GM19099 (cell line): ENCODE data around the gene ADGRF4.

Source experiments
- POLR2A ChIP-seq: IDR thresholded peaks from 3 replicates; pipeline ENCODE4 v1.6.1; 2011; ENCODE audit warnings: low read depth; ENCODE audit not compliant: insufficient read length; ENCODE audit errors: extremely low read depth

The ADGRF4 gene

GRCh38 chr6:47678739-47679138 is 19.6 kb upstream of the ADGRF4 start:
- TF ChIP-seq POLR2A: no peak

- TF ChIP-seq POLR2A: no peak
These were observed 19.0 kb upstream of the ADGRF4 start for GRCh38 chr6:47679322-47679906.

- TF ChIP-seq POLR2A: no peak
These were observed 18.3 kb upstream of the ADGRF4 start for GRCh38 chr6:47680051-47680450.

GRCh38 chr6:47680724-47681123 is 17.7 kb upstream of the ADGRF4 start:
- TF ChIP-seq POLR2A: no peak

GRCh38 chr6:47681201-47681990 is 17.0 kb upstream of the ADGRF4 start:
- no peak for TF ChIP-seq POLR2A

GRCh38 chr6:47686411-47686810 is 12.0 kb upstream of the ADGRF4 start:
- no peak for TF ChIP-seq POLR2A

GRCh38 chr6:47687432-47687831 is 10.9 kb upstream of the ADGRF4 start:
- TF ChIP-seq POLR2A: no peak

GRCh38 chr6:47690214-47690613 is 8.2 kb upstream of the ADGRF4 start:
- no peak for TF ChIP-seq POLR2A

GRCh38 chr6:47690791-47691190 is 7.6 kb upstream of the ADGRF4 start:
- no peak for TF ChIP-seq POLR2A

GRCh38 chr6:47697925-47698324 is 455 bp upstream of the ADGRF4 start:
- TF ChIP-seq POLR2A: no peak

GRCh38 chr6:47700053-47700452 is 1.7 kb downstream of the ADGRF4 start:
- no peak for TF ChIP-seq POLR2A

- TF ChIP-seq POLR2A: no peak
These were observed 2.2 kb downstream of the ADGRF4 start for GRCh38 chr6:47700596-47700995.

GRCh38 chr6:47701363-47701762 is 3.0 kb downstream of the ADGRF4 start:
- no peak for TF ChIP-seq POLR2A

GRCh38 chr6:47709160-47709559 is 10.8 kb downstream of the ADGRF4 start:
- no peak for TF ChIP-seq POLR2A

GRCh38 chr6:47710295-47710694 is 11.9 kb downstream of the ADGRF4 start:
- no peak for TF ChIP-seq POLR2A

- TF ChIP-seq POLR2A: no peak
These were observed 14.8 kb downstream of the ADGRF4 start for GRCh38 chr6:47713200-47713599.
